ENCODE measurements around the gene GABBR2. TPM values are rescaled to one million over a fixed set of nuclear protein-coding genes. Genes with fewer than 3 reads are reported as not detected.

Gene GABBR2
- total and polyA plus RNA-seq, 9 of the 15 experiments (the other 6 are each of a cell fraction or from before 2014, with no cell fraction given), result 0.15 to 1.9 (median 0.32) TPM

- 0% methylated on average over 2 of the region's 2 CpGs for WGBS (ENCODE audit: insufficient coverage, low coverage, missing lambda C conversion rate)
- no peaks in the 10 kb centered on the region for H3K9me3 ChIP-seq (replicated peaks; ENCODE audit: control insufficient read depth, insufficient read depth, low read depth, low read length)
- ChIA-PET CTCF (ENCODE audit: low intra/inter-chr PET ratio) (no interaction called here), POLR2A (no interaction called here)
- no peak for TF ChIP-seq ELF1 (tag; IDR thresholded peaks at IDR 0.05)
- no peak for TF ChIP-seq MGA (IDR thresholded peaks at IDR 0.05)
- no peak for TF ChIP-seq PRMT5 (CRISPR knock-in tag; IDR thresholded peaks at IDR 0.05)
- no peak for TF ChIP-seq NCOA2 (IDR thresholded peaks at IDR 0.05; ENCODE audit: partially characterized antibody in 2 of 2)
- no peak for TF ChIP-seq NFYB (IDR thresholded peaks at IDR 0.05; ENCODE audit: extremely low read depth, insufficient read length)
- TF ChIP-seq SREBF2 (CRISPR knock-in tag; IDR thresholded peaks at IDR 0.05), result no peak
- no peak for TF ChIP-seq DDX20 (tag; IDR thresholded peaks at IDR 0.05; ENCODE audit: low read depth)
- no peak overlapping the region for H3K27ac ChIP-seq (ENCODE audit: extremely low read depth, low read depth, low read length)
- H3K4me2 ChIP-seq (ENCODE audit: insufficient read depth, low read length), result no peak overlapping the region
- H2AFZ ChIP-seq (ENCODE audit: low read depth, low read length), result no peak overlapping the region
- H3K9me1 ChIP-seq (ENCODE audit: control insufficient read depth, insufficient read depth, low read length), result no peaks in the 10 kb centered on the region
- H3K36me3 ChIP-seq (ENCODE audit: control insufficient read depth, insufficient read depth, low read length), result no peaks in the 10 kb centered on the region
- ATAC-seq (no peak), FAIRE-seq (no peak), DNase-seq (ENCODE audit: extremely low read depth in 1 of 4, low spot score in 3 of 4) (no peak)
- no peaks in the 10 kb centered on the region for H4K20me1 ChIP-seq (replicated peaks; ENCODE audit: control insufficient read depth, insufficient read depth, low read length)
- intact Hi-C loops (cut with micrococcal nuclease) (no loop called here), in situ Hi-C loops (cut with MboI) (no loop called here)
- H3K27me3 ChIP-seq (ENCODE audit: control insufficient read depth in 2 of 2, insufficient read depth in 2 of 2, low read length in 2 of 2), result peaks cover 12 to 37% of the 10 kb centered on the region in 2 experiments; a peak in 4 of 5 replicates
- no TSS peak for BruUV-seq (replicated peaks)
- no peaks in the 10 kb centered on the region for H3K79me2 ChIP-seq (ENCODE audit: control insufficient read depth, insufficient read depth, low read length)
- H3K4me3 ChIP-seq, result no peak overlapping the region
- H3K4me1 ChIP-seq (replicated peaks in 1 of 2; ENCODE audit: control insufficient read depth in 2 of 2, insufficient read depth in 2 of 2, low read length in 2 of 2), result peaks cover 3 to 5% of the 10 kb centered on the region in 2 experiments; a peak in 2 of 5 replicates
- H3K9ac ChIP-seq (ENCODE audit: insufficient read depth in 1 of 2, low read depth in 2 of 2, low read length in 2 of 2), result no peak overlapping the region
Measured at GRCh38 chr9:98614941-98615340, 93.8 kb downstream of the GABBR2 start.

Data from K562 (cell line).